HCT116 (cell line): Measurements from ENCODE around the gene GRM2. TPM values are rescaled to one million over a fixed set of nuclear protein-coding genes. Genes with fewer than 3 reads are reported as not detected.

Experiments used
- ATAC-seq: fragments of 200-7000 bp; cut with Tn5 transposase; 2 replicates; pipeline ENCODE4 v1.9.1; 2020; ENCODE audit warnings: mild to moderate bottlenecking, moderate library complexity
- BruUV-seq: library from RNA; stranded (reverse); fragments of 400-500 nt; replicated peaks from 2 replicates; lab custom pipeline; 2021; lab: Mats Ljungman, UMichigan
- CTCF ChIA-PET: fragments of 300-600 bp; sonication (Branson Sonifier 250); formaldehyde crosslinking; loops from one replicate; lab custom pipeline; 2021; ENCODE audit warnings: antibody characterized with exemption; lab: Charles Lee
- POLR2A ChIA-PET: fragments of 300-600, 350-600 bp; sonication (Branson Sonifier 250); formaldehyde crosslinking; loops from one replicate; lab custom pipeline; 2021; ENCODE audit warnings: antibody characterized with exemption; lab: Charles Lee
- RAD21 ChIA-PET, 2 experiments: fragments of 300-600 bp; sonication (Branson Sonifier 250); formaldehyde crosslinking; loops; one replicate each; lab custom pipeline; 2023; ENCODE audit warnings: low total read pairs in 2 of 2; ENCODE audit not compliant: uncharacterized antibody in 2 of 2, unreplicated experiment in 2 of 2, low non-redundant PET in 1 of 2; lab: Charles Lee
- DNase-seq: peaks from one replicate; pipeline ENCODE4 v3.0.0-alpha.2; 2010; ENCODE audit warnings: low read depth, low spot score
- H2AFZ ChIP-seq: fragments of 200-600 bp; shearing (Covaris generic), sonication (generic); 2 replicates; pipeline ENCODE4 v1.6.1; 2017; ENCODE audit warnings: low read depth, mixed run types, mixed read lengths, antibody characterized with exemption, low read length; ENCODE audit not compliant: poor library complexity, severe bottlenecking
- H3K27ac ChIP-seq: 2 replicates; pipeline ENCODE4 v1.5.1; 2012; ENCODE audit warnings: low read depth, low read length
- H3K27me3 ChIP-seq: fragments of 200-600 bp; sonication (generic); 2 replicates; pipeline ENCODE4 v1.6.1; 2016; ENCODE audit warnings: mixed run types, low read length, mixed read lengths; ENCODE audit not compliant: insufficient read depth
- H3K36me3 ChIP-seq, 2 experiments: fragments of 200-500 bp in 1 of 2; fragments of 200-600 bp in 1 of 2; sonication (Bioruptor generic) in 1 of 2; sonication (generic) in 1 of 2; 2 replicates each; pipeline versions ENCODE4 v1.5.1 to v1.6.1; 2014 to 2016; ENCODE audit warnings: low read length in 2 of 2, inconsistent platforms in 1 of 2, mixed read lengths in 1 of 2, mixed run types in 1 of 2; ENCODE audit not compliant: insufficient read depth in 2 of 2, control insufficient read depth in 1 of 2
- H3K4me1 ChIP-seq, 2 experiments: fragments of 200-600 bp in 1 of 2; sonication (generic) in 1 of 2; 2 replicates each; pipeline versions ENCODE4 v1.5.1 to v1.6.1; 2012 to 2017; ENCODE audit warnings: low read length in 2 of 2, inconsistent platforms in 1 of 2, mild to moderate bottlenecking in 1 of 2, mixed read lengths in 1 of 2, mixed run types in 1 of 2, moderate library complexity in 1 of 2; ENCODE audit not compliant: insufficient read depth in 2 of 2, control insufficient read depth in 1 of 2
- H3K4me2 ChIP-seq: fragments of 200-600 bp; sonication (generic); 2 replicates; pipeline ENCODE4 v1.6.1; 2017; ENCODE audit warnings: mixed run types, low read length, mixed read lengths
- H3K4me3 ChIP-seq, 2 experiments: fragments of 200-600 bp in 1 of 2; sonication (generic) in 1 of 2; replicated peaks in 1 of 2; 2 replicates each; pipeline ENCODE4 v1.5.1; 2011 to 2016; ENCODE audit warnings: low read length in 2 of 2, control low read depth in 1 of 2, low read depth in 1 of 2, mild to moderate bottlenecking in 1 of 2, mixed read lengths in 1 of 2, mixed run types in 1 of 2
- H3K79me2 ChIP-seq: fragments of 200-600 bp; sonication (generic); 2 replicates; pipeline ENCODE4 v1.6.1; 2017; ENCODE audit warnings: mild to moderate bottlenecking, mixed run types, low read length, moderate library complexity, mixed read lengths; ENCODE audit not compliant: insufficient read depth
- H3K9ac ChIP-seq: fragments of 200-600 bp; sonication (generic); 2 replicates; pipeline ENCODE4 v1.6.1; 2016; ENCODE audit warnings: low read length, mixed read lengths
- H3K9me2 ChIP-seq: fragments of 200-600 bp; sonication (generic), shearing (Covaris generic); 2 replicates; pipeline ENCODE4 v1.6.1; 2017; ENCODE audit warnings: mixed run types, mild to moderate bottlenecking, moderate library complexity; ENCODE audit not compliant: insufficient read depth
- H3K9me3 ChIP-seq, 2 experiments: fragments of 200-500 bp in 1 of 2; fragments of 200-600 bp in 1 of 2; sonication (Bioruptor generic) in 1 of 2; sonication (generic) in 1 of 2; 2 replicates each; pipeline ENCODE4 v1.6.1; 2014 to 2017; ENCODE audit warnings: low read length in 2 of 2, mixed read lengths in 2 of 2, inconsistent platforms in 1 of 2, low read depth in 1 of 2, mild to moderate bottlenecking in 1 of 2, mixed run types in 1 of 2, moderate library complexity in 1 of 2; ENCODE audit not compliant: control insufficient read depth in 1 of 2, insufficient read depth in 1 of 2
- H4K20me1 ChIP-seq: fragments of 200-600 bp; sonication (generic), shearing (Covaris generic); 2 replicates; pipeline ENCODE4 v1.6.1; 2017; ENCODE audit warnings: mixed run types, mild to moderate bottlenecking, moderate library complexity; ENCODE audit not compliant: insufficient read depth
- ATF3 ChIP-seq: IDR thresholded peaks from 2 replicates; pipeline ENCODE4 v1.6.1; 2012
- CTCF ChIP-seq, 3 experiments: fragments of 200-600 bp in 1 of 3; sonication (generic) in 1 of 3; IDR thresholded peaks in 2 of 3; conservative IDR thresholded peaks in 1 of 3; 2 replicates each; pipeline ENCODE4 v1.5.1; 2012 to 2017; ENCODE audit warnings: low read depth in 2 of 3, low read length in 2 of 3, antibody characterized with exemption in 1 of 3, borderline replicate concordance in 1 of 3, control low read depth in 1 of 3, mild to moderate bottlenecking in 1 of 3, mixed read lengths in 1 of 3, mixed run types in 1 of 3, moderate library complexity in 1 of 3; ENCODE audit not compliant: insufficient read depth in 1 of 3
- EGR1 ChIP-seq: IDR thresholded peaks from 2 replicates; pipeline ENCODE4 v1.6.1; 2012; ENCODE audit warnings: low read depth
- ELF1 ChIP-seq: IDR thresholded peaks from 2 replicates; pipeline ENCODE4 v1.6.1; 2012; ENCODE audit warnings: low read depth, borderline replicate concordance
- FOSL1 ChIP-seq: IDR thresholded peaks from 2 replicates; pipeline ENCODE4 v1.6.1; 2012; ENCODE audit warnings: low read depth
- POLR2AphosphoS5 ChIP-seq: IDR thresholded peaks from 2 replicates; pipeline ENCODE4 v1.6.1; 2011; ENCODE audit warnings: mild to moderate bottlenecking, low read depth, low read length, moderate library complexity
- RAD21 ChIP-seq: IDR thresholded peaks from 2 replicates; pipeline ENCODE4 v1.6.1; 2012; ENCODE audit warnings: low read depth, mild to moderate bottlenecking
- TCF7L2 ChIP-seq: IDR thresholded peaks from 2 replicates; pipeline ENCODE4 v1.7.0; 2011; ENCODE audit warnings: borderline replicate concordance, inconsistent platforms; ENCODE audit not compliant: insufficient read depth, insufficient read length; ENCODE audit errors: extremely low read depth
- YY1 ChIP-seq: IDR thresholded peaks from 2 replicates; pipeline ENCODE4 v1.6.1; 2011; ENCODE audit warnings: low read length, low read depth, moderate library complexity, mild to moderate bottlenecking; ENCODE audit not compliant: insufficient replicate concordance; ENCODE audit errors: extremely low read depth
- ZBTB33 ChIP-seq: IDR thresholded peaks from 2 replicates; pipeline ENCODE4 v1.6.1; 2011; ENCODE audit warnings: mild to moderate bottlenecking, low read length, moderate library complexity; ENCODE audit not compliant: insufficient replicate concordance; ENCODE audit errors: extremely low read depth
- ZNF274 ChIP-seq: fragments of 200-500 bp; sonication (Bioruptor generic); IDR thresholded peaks from 2 replicates; pipeline ENCODE4 v1.6.1; 2014; ENCODE audit warnings: mild to moderate bottlenecking, low read depth, low read length, inconsistent platforms
- intact Hi-C: fragments of 100-400 bp; cut with micrococcal nuclease; formaldehyde crosslinking; loops from 2 replicates; pipeline ENCODE4 v1.10.0; 2022
- total RNA-seq: library from RNA; stranded (reverse); gene quantifications from one replicate; pipeline ENCODE4 v1.2.1, GENCODE V29; 2021; ENCODE audit not compliant: unreplicated experiment

The GRM2 gene
- total RNA-seq, 1 experiment from 2014 or later, result 0.32 TPM

GRCh38 chr3:51712963-51713362 lies 6.1 kb downstream of the GRM2 start (continued):
- TF ChIP-seq CTCF (IDR thresholded peaks at IDR 0.05 in 2 of 3, conservative IDR thresholded peaks at IDR 0.05 in 1 of 3; ENCODE audit: borderline replicate concordance in 1 of 3, insufficient read depth in 1 of 3, low read depth in 2 of 3, low read length in 2 of 3) (no peak), EGR1 (no peak), ZNF274 (no peak), TCF7L2 (no peak), POLR2AphosphoS5 (no peak), FOSL1 (no peak)

- no TSS peak for BruUV-seq
- H3K27ac ChIP-seq, result no peak overlapping the region
- no peaks in the 10 kb centered on the region for H3K79me2 ChIP-seq
- H3K9me3 ChIP-seq, result no peaks in the 10 kb centered on the region
- ATAC-seq, result no peak
- no peak for DNase-seq
- no peak overlapping the region for H3K4me3 ChIP-seq
- H3K4me1 ChIP-seq, result peaks cover 0 to 7% of the 10 kb centered on the region in 2 experiments; a peak in 2 of 4 replicates
- ChIA-PET CTCF (no interaction called here), RAD21 (no interaction called here), POLR2A (no interaction called here)
- no peaks in the 10 kb centered on the region for H3K9me2 ChIP-seq
- intact Hi-C loops, result loop anchor here (5.0 kb wide), 1 partner anchor 267 kb away; the partner anchor contains the start of gene ACY1
- no peaks in the 10 kb centered on the region for H4K20me1 ChIP-seq
- no peak for TF ChIP-seq ZBTB33
- TF ChIP-seq EGR1, result no peak
- no peak for TF ChIP-seq ATF3
- no peak for TF ChIP-seq ELF1
- no peak for TF ChIP-seq RAD21
- no peak for TF ChIP-seq YY1
- no peak for TF ChIP-seq FOSL1
- no peak overlapping the region for H3K9ac ChIP-seq
- H3K36me3 ChIP-seq, result no peaks in the 10 kb centered on the region
- H3K4me2 ChIP-seq, result no peak overlapping the region
- H2AFZ ChIP-seq, result no peak overlapping the region
- 0 out of 2 replicates have a peak, but pooled peaks cover 4% of the 10 kb centered on the region for H3K27me3 ChIP-seq
Observed at GRCh38 chr3:51715231-51715976, 8.5 kb downstream of the GRM2 start.
